Natural killer cell treated with Interleukin-12 subunit alpha and Interleukin-12 subunit beta and Interleukin-15 and Interleukin-18, amount 100 ng/mL, for 72 hours (primary cell): ENCODE data around the gene LZTR1. TPM values are rescaled to one million over a fixed set of nuclear protein-coding genes. Genes with fewer than 3 reads are reported as not detected.
A peak's percentile ranks its signal among the peaks of the same experiment; 100 is the strongest.

Source experiments
- ATAC-seq, 2 donors: fragments of 150-1000 bp; cut with Tn5 transposase in 1 of 2; sonication (Bioruptor Pico), chemical (Tn5 transposase) in 1 of 2; 2 replicates each; pipeline ENCODE4 v1.10.0; 2021
- DNase-seq: peaks from one replicate; pipeline ENCODE4 v3.0.0; 2022; ENCODE audit warnings: low spot score
- H3K27ac Mint-ChIP-seq, 2 donors: 1 replicate in 1 of 2; 2 replicates in 1 of 2; pipeline ENCODE4 v1.8.0; 2022; ENCODE audit warnings: mixed read lengths in 2 of 2, mild to moderate bottlenecking in 1 of 2, moderate library complexity in 1 of 2
- H3K27me3 Mint-ChIP-seq, 2 donors: 1 replicate in 1 of 2; 2 replicates in 1 of 2; pipeline ENCODE4 v1.8.0; 2022; ENCODE audit warnings: mixed read lengths in 2 of 2
- H3K36me3 Mint-ChIP-seq: one replicate; pipeline ENCODE4 v1.8.0; 2022; ENCODE audit warnings: mixed read lengths
- H3K4me1 Mint-ChIP-seq, 2 donors: 1 replicate in 1 of 2; 2 replicates in 1 of 2; pipeline ENCODE4 v1.8.0; 2022; ENCODE audit warnings: low read depth in 2 of 2, mixed read lengths in 2 of 2, mild to moderate bottlenecking in 1 of 2
- H3K4me3 Mint-ChIP-seq: one replicate; pipeline ENCODE4 v1.8.0; 2022; ENCODE audit warnings: mixed read lengths
- H3K9me3 Mint-ChIP-seq: 2 replicates; pipeline ENCODE4 v1.8.0; 2022; ENCODE audit warnings: mixed read lengths
- total RNA-seq, 2 donors: library from RNA; stranded (reverse); gene quantifications; one replicate each; pipeline ENCODE4 v1.2.3, GENCODE V29; 2022

The LZTR1 gene
- total RNA-seq, 2 donors from 2014 or later, result 76.2 to 133 TPM

- Mint-ChIP-seq H3K27ac (no peak overlapping the region), H3K9me3 (no peaks in the 10 kb centered on the region), H3K4me1 (peaks cover 4 to 5% of the 10 kb centered on the region in 2 donors), H3K4me3 (no peak overlapping the region), H3K27me3 (no peaks in the 10 kb centered on the region), H3K36me3 (peaks cover 7% of the 10 kb centered on the region)
- no peak for ATAC-seq
- no peak for DNase-seq
Observed at GRCh38 chr22:20989323-20990138, 7.4 kb downstream of the LZTR1 start.

- peaks cover 7% of the 10 kb centered on the region for H3K36me3 Mint-ChIP-seq
- H3K27me3 Mint-ChIP-seq, result no peaks in the 10 kb centered on the region
- peaks cover 4 to 5% of the 10 kb centered on the region in 2 donors for H3K4me1 Mint-ChIP-seq
- H3K27ac Mint-ChIP-seq, result no peak overlapping the region
- no peaks in the 10 kb centered on the region for H3K9me3 Mint-ChIP-seq
- no peak overlapping the region for H3K4me3 Mint-ChIP-seq
- no peak for ATAC-seq
- DNase-seq, result no peak
Observed at GRCh38 chr22:20990184-20991180, 8.4 kb downstream of the LZTR1 start.

GRCh38 chr22:20991252-20992055 is 9.4 kb downstream of the LZTR1 start:
- ATAC-seq, result peak in 1 of 2 donors; percentile 14
- H3K36me3 Mint-ChIP-seq, result peaks cover 3% of the 10 kb centered on the region
- H3K27me3 Mint-ChIP-seq, result no peaks in the 10 kb centered on the region
- H3K9me3 Mint-ChIP-seq, result no peaks in the 10 kb centered on the region
- H3K4me3 Mint-ChIP-seq, result no peak overlapping the region
- DNase-seq, result no peak
- H3K4me1 Mint-ChIP-seq, result peaks cover 1 to 2% of the 10 kb centered on the region in 2 donors
- H3K27ac Mint-ChIP-seq, result no peak overlapping the region

- no peaks in the 10 kb centered on the region for H3K36me3 Mint-ChIP-seq
- no peak for ATAC-seq
Observed at GRCh38 chr22:20992056-20992442, 10.0 kb downstream of the LZTR1 start.

GRCh38 chr22:20992456-20993303 is 10.6 kb downstream of the LZTR1 start:
- Mint-ChIP-seq H3K27ac (no peak overlapping the region), H3K27me3 (no peaks in the 10 kb centered on the region), H3K9me3 (no peaks in the 10 kb centered on the region), H3K4me3 (no peak overlapping the region), H3K36me3 (no peaks in the 10 kb centered on the region), H3K4me1 (no peaks in the 10 kb centered on the region)
- no peak for ATAC-seq
- no peak for DNase-seq

More at GRCh38 chr22:20992056-20992442, 10.0 kb downstream of the LZTR1 start:
- Mint-ChIP-seq H3K4me1 (no peaks in the 10 kb centered on the region), H3K27ac (no peak overlapping the region), H3K4me3 (no peak overlapping the region), H3K9me3 (no peaks in the 10 kb centered on the region), H3K27me3 (no peaks in the 10 kb centered on the region)
- DNase-seq, result no peak

GRCh38 chr22:20993304-20994127 is 11.4 kb downstream of the LZTR1 start:
- Mint-ChIP-seq H3K4me3 (no peak overlapping the region), H3K27ac (no peak overlapping the region), H3K27me3 (no peaks in the 10 kb centered on the region), H3K36me3 (no peaks in the 10 kb centered on the region), H3K9me3 (no peaks in the 10 kb centered on the region), H3K4me1 (no peaks in the 10 kb centered on the region)
- ATAC-seq (no peak), DNase-seq (no peak)

- ATAC-seq, result no peak
- H3K27ac Mint-ChIP-seq, result no peak overlapping the region
- H3K4me3 Mint-ChIP-seq, result no peak overlapping the region
Observed at GRCh38 chr22:20994128-20994901, 12.2 kb downstream of the LZTR1 start.

GRCh38 chr22:20994902-20995241 is 12.8 kb downstream of the LZTR1 start:
- no peak for DNase-seq
- Mint-ChIP-seq H3K4me3 (no peak overlapping the region), H3K4me1 (no peaks in the 10 kb centered on the region), H3K36me3 (no peaks in the 10 kb centered on the region), H3K27me3 (no peaks in the 10 kb centered on the region), H3K27ac (no peak overlapping the region), H3K9me3 (no peaks in the 10 kb centered on the region)
- no peak for ATAC-seq

More at GRCh38 chr22:20994128-20994901, 12.2 kb downstream of the LZTR1 start:
- no peaks in the 10 kb centered on the region for H3K4me1 Mint-ChIP-seq
- H3K9me3 Mint-ChIP-seq, result no peaks in the 10 kb centered on the region
- no peaks in the 10 kb centered on the region for H3K27me3 Mint-ChIP-seq
- H3K36me3 Mint-ChIP-seq, result no peaks in the 10 kb centered on the region
- DNase-seq, result no peak

GRCh38 chr22:20995329-20996030 is 13.4 kb downstream of the LZTR1 start:
- no peaks in the 10 kb centered on the region for H3K36me3 Mint-ChIP-seq
- ATAC-seq, result no peak
- H3K27ac Mint-ChIP-seq, result no peak overlapping the region
- no peak overlapping the region for H3K4me3 Mint-ChIP-seq
- H3K9me3 Mint-ChIP-seq, result no peaks in the 10 kb centered on the region
- no peak for DNase-seq
- no peaks in the 10 kb centered on the region for H3K4me1 Mint-ChIP-seq
- H3K27me3 Mint-ChIP-seq, result no peaks in the 10 kb centered on the region

- no peak overlapping the region for H3K27ac Mint-ChIP-seq
Observed at GRCh38 chr22:20996031-20996410, 13.9 kb downstream of the LZTR1 start.

More at GRCh38 chr22:20996031-20996410, 13.9 kb downstream of the LZTR1 start:
- no peak for ATAC-seq
- H3K9me3 Mint-ChIP-seq, result no peaks in the 10 kb centered on the region
- peaks cover under 1 to 2% of the 10 kb centered on the region in 2 donors for H3K4me1 Mint-ChIP-seq
- H3K36me3 Mint-ChIP-seq, result no peaks in the 10 kb centered on the region
- no peak for DNase-seq
- H3K4me3 Mint-ChIP-seq, result no peak overlapping the region
- no peaks in the 10 kb centered on the region for H3K27me3 Mint-ChIP-seq
